ENCODE measurements around the gene C3orf80.

DNA sequence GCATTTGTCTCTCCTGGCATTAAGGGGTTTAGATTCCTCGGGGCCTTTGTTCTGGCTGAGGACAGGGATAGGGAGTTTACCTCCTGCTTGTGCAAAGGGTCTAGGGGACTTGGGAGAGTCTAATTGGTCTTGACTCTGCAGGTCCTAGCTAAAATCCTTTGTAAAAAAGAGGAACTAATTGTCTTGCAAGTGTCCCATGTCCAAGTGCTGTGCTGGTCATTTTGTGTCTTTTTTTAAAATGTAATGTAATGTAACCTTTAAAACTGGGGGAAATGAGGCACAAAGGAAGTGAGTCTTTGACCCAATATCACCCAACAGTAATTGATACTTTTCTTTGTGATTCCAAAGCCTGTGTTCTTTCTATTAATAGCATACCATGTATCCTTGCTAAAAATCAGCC lies 14.9 kb upstream of the C3orf80 start:
- no peak for TF ChIP-seq EZH2 (IDR thresholded peaks at IDR 0.05; ENCODE audit: borderline replicate concordance, insufficient read depth, low read length, poor library complexity, severe bottlenecking)
- TF ChIP-seq, protein P1, sequence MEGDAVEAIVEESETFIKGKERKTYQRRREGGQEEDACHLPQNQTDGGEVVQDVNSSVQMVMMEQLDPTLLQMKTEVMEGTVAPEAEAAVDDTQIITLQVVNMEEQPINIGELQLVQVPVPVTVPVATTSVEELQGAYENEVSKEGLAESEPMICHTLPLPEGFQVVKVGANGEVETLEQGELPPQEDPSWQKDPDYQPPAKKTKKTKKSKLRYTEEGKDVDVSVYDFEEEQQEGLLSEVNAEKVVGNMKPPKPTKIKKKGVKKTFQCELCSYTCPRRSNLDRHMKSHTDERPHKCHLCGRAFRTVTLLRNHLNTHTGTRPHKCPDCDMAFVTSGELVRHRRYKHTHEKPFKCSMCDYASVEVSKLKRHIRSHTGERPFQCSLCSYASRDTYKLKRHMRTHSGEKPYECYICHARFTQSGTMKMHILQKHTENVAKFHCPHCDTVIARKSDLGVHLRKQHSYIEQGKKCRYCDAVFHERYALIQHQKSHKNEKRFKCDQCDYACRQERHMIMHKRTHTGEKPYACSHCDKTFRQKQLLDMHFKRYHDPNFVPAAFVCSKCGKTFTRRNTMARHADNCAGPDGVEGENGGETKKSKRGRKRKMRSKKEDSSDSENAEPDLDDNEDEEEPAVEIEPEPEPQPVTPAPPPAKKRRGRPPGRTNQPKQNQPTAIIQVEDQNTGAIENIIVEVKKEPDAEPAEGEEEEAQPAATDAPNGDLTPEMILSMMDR (IDR thresholded peaks at IDR 0.05; ENCODE audit: poor library complexity, severe bottlenecking): no peak

All from neural cell (in vitro differentiated cells).